Activated naive CD4-positive, alpha-beta T cell treated with anti-CD3 and anti-CD28 coated beads for 36 hours (primary cell): ENCODE data around the gene UGGT1. TPM values are rescaled to one million over a fixed set of nuclear protein-coding genes. Genes with fewer than 3 reads are reported as not detected.
A peak's percentile ranks its signal among the peaks of the same experiment; 100 is the strongest.

Experiments used
- CTCF ChIA-PET: fragments of 350-600 bp; sonication (Branson Sonifier 250); formaldehyde crosslinking; loops from one replicate; lab custom pipeline; 2021; ENCODE audit warnings: antibody characterized with exemption; lab: Charles Lee
- DNase-seq: peaks from one replicate; pipeline ENCODE4 v3.0.0-alpha.2; 2020
- H3K27ac Mint-ChIP-seq: one replicate; pipeline ENCODE4 v1.8.0; 2021; ENCODE audit warnings: mild to moderate bottlenecking, mixed read lengths
- H3K27me3 Mint-ChIP-seq: one replicate; pipeline ENCODE4 v1.8.0; 2021; ENCODE audit warnings: low read depth, mixed read lengths
- H3K36me3 Mint-ChIP-seq: one replicate; pipeline ENCODE4 v1.8.0; 2021; ENCODE audit warnings: low read depth, mixed read lengths
- H3K4me1 Mint-ChIP-seq: one replicate; pipeline ENCODE4 v1.8.0; 2021; ENCODE audit warnings: low read depth, mixed read lengths
- H3K4me3 Mint-ChIP-seq: one replicate; pipeline ENCODE4 v1.8.0; 2021; ENCODE audit warnings: mild to moderate bottlenecking, moderate library complexity, mixed read lengths
- H3K9me3 Mint-ChIP-seq: one replicate; pipeline ENCODE4 v1.8.0; 2021; ENCODE audit warnings: mixed read lengths
- intact Hi-C: fragments of 100-400 bp; cut with micrococcal nuclease; formaldehyde crosslinking; loops from one replicate; pipeline ENCODE4 v1.15.1; 2023
- total RNA-seq, 2 experiments: library from RNA; stranded (reverse); gene quantifications; one replicate each; pipeline ENCODE4 v1.2.3, GENCODE V29; 2021

Gene UGGT1
- total RNA-seq, 2 experiments from 2014 or later: 37.3 to 40.1 TPM

DNA sequence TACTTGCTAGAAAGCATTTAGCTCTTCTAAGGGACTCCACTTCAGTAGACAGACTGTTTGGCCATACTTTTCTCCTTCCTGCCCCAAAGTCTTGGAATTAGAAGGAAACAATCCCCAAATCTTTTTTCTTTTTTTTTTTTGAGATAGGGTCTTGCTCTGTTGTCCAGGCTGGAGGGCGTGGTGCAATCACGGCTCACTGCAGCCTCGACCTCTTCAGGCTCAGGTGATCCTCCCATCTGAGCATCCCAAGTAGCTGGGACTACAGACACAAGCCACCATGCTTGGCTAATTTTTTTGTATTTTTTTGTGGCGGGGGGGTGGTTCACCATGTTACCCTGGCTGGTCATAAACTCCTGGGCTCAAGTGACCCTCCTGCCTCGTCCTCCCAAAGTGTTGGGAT is 6.2 kb upstream of the UGGT1 start:
- Mint-ChIP-seq H3K36me3 (no peaks in the 10 kb centered on the region), H3K27ac (no peak overlapping the region), H3K9me3 (no peaks in the 10 kb centered on the region), H3K4me1 (peaks cover 4% of the 10 kb centered on the region), H3K27me3 (peaks cover 2% of the 10 kb centered on the region), H3K4me3 (no peak overlapping the region)
- CTCF ChIA-PET: no interaction called here
- intact Hi-C loops: no loop called here
- DNase-seq: no peak

DNA sequence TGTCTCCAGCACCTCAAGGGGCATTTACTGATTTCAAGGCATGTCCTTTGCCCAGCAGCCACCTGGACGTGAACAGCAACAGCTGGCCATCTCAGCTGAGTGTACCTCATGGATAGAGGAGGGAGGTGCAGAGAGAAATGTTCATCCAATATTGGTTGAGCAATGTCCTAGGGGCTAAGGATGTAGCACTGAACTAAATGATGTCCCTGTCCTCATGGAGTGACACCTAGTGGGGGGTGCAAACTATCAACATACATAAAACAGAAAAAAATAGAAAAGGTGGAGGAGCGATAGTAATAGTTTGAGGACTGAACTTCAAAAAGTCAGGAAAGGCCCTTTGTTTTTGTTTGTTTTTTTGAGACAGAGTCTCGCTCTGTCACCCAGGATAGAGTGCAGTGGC is 4.8 kb upstream of the UGGT1 start:
- H3K27ac Mint-ChIP-seq: no peak overlapping the region
- H3K4me1 Mint-ChIP-seq: peaks cover 8% of the 10 kb centered on the region
- intact Hi-C loops: no loop called here
- H3K36me3 Mint-ChIP-seq: peaks cover 4% of the 10 kb centered on the region
- DNase-seq: no peak
- no peak overlapping the region for H3K4me3 Mint-ChIP-seq
- no peaks in the 10 kb centered on the region for H3K9me3 Mint-ChIP-seq
- peaks cover 2% of the 10 kb centered on the region for H3K27me3 Mint-ChIP-seq
- CTCF ChIA-PET: no interaction called here

DNA sequence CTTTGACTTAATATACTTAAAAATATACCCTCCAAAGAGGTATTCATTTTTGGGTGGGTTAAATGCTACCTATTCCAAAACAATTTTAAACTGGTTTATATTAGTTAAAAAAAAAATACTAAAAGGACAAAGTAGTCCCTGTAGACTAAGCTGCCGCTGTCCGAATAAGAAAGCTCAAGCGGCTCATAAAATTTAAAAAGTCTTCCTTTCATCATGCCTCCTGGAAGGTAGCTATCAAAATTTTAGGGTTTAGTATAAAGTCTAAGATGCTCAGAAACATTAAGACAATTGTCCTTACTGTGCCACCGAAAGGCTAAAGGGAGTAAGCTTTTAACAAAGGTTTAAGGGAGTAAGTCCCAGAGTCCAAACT is 440 bp upstream of the UGGT1 start:
- Mint-ChIP-seq H3K4me1 (peaks cover 38% of the 10 kb centered on the region), H3K9me3 (no peaks in the 10 kb centered on the region), H3K4me3 (peak overlapping the region; percentile 90), H3K27ac (peak overlapping the region; percentile 86), H3K36me3 (peaks cover 4% of the 10 kb centered on the region), H3K27me3 (no peaks in the 10 kb centered on the region)
- no peak for DNase-seq
- intact Hi-C loops: loop anchor here (2.0 to 5.0 kb wide), 3 partner anchors 204 to 563 kb away; partner anchors contain the start of genes HS6ST1 and IWS1
- CTCF ChIA-PET: interaction anchor here (0.7 kb wide), 1 partner anchor 28 kb away, joined by 3 read pairs; no protein-coding TSS in a partner anchor

DNA sequence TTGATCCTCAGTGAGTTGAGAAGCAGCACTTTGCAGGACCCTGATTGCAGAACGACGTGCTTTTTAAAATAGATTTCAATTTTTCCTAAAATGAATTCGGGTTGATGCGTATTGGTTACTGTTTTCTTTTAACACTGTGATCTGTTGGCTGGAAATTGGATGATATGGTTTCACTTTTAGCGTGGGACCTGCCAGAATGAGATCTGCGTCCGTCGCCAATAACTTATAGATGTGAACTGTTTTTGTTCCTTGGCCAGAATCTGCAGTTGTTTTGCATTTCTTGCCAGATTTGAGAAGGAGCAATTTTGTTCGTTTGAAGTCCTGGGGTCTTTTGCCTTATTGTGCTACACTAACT is 703 bp downstream of the UGGT1 start:
- Mint-ChIP-seq H3K9me3 (no peaks in the 10 kb centered on the region), H3K4me3 (peak overlapping the region; percentile 90), H3K27me3 (no peaks in the 10 kb centered on the region), H3K27ac (peak overlapping the region; percentile 86), H3K36me3 (peaks cover 5% of the 10 kb centered on the region), H3K4me1 (peaks cover 47% of the 10 kb centered on the region)
- intact Hi-C loops: loop anchor here (1.0 to 5.0 kb wide), 8 partner anchors 63 to 564 kb away; partner anchors contain the start of genes HS6ST1, IWS1, POLR2D and SAP130
- peak; percentile 12 for DNase-seq
- CTCF ChIA-PET: interaction anchor here (0.6 kb wide), 1 partner anchor 442 kb away, joined by 3 read pairs; no protein-coding TSS in a partner anchor

DNA sequence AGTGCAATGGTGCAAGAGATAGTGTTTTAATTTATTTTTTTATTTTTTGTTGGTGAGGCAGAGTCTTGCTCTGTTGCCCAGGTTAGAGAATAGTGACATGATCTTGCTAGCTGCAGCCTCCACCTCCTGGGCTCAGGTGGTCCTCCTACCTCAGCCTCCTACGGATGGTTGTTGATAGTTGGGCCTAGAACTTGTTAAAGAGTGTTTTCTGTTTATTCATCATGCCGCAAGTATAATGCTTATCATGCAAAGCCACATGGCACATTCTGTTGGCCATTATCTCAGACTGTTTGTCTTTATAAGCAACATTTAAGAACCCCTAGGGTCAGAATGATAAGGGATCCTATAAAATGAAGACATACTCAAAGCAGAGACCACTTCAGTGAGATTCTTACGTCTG is 1.7 kb downstream of the UGGT1 start:
- Mint-ChIP-seq H3K27me3 (no peaks in the 10 kb centered on the region), H3K27ac (no peak overlapping the region), H3K36me3 (peaks cover 7% of the 10 kb centered on the region), H3K9me3 (no peaks in the 10 kb centered on the region), H3K4me1 (peaks cover 47% of the 10 kb centered on the region), H3K4me3 (peak overlapping the region; percentile 38)
- no peak for DNase-seq
- intact Hi-C loops: loop anchor here (5.0 kb wide), 1 partner anchor 565 kb away; the partner anchor contains the start of gene IWS1
- CTCF ChIA-PET: no interaction called here

DNA sequence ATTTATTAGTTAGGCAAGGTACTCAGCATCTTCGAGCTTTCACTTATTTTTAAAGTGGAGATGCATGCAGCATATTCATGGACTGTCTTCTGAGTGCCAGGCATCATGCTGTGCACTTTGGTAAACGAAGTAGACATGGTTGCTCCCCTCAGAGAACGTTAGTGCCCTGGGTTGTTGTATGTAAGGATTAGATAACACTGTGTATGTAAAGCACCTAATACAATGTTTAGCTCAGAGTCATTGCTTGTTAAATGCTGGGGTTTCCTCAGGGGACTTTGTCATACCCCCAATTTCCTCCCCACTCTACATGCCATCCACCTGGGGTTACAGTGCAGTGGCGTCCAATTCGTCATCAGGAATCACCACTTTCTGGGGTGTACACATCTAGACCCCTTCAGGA is 2.8 kb downstream of the UGGT1 start:
- no peak for DNase-seq
- no peaks in the 10 kb centered on the region for H3K27me3 Mint-ChIP-seq
- H3K4me3 Mint-ChIP-seq: no peak overlapping the region
- CTCF ChIA-PET: no interaction called here
- intact Hi-C loops: loop anchor here (5.0 kb wide), 1 partner anchor 566 kb away; the partner anchor contains the start of gene IWS1
- H3K27ac Mint-ChIP-seq: no peak overlapping the region
- peaks cover 47% of the 10 kb centered on the region for H3K4me1 Mint-ChIP-seq
- peaks cover 10% of the 10 kb centered on the region for H3K36me3 Mint-ChIP-seq
- H3K9me3 Mint-ChIP-seq: no peaks in the 10 kb centered on the region

DNA sequence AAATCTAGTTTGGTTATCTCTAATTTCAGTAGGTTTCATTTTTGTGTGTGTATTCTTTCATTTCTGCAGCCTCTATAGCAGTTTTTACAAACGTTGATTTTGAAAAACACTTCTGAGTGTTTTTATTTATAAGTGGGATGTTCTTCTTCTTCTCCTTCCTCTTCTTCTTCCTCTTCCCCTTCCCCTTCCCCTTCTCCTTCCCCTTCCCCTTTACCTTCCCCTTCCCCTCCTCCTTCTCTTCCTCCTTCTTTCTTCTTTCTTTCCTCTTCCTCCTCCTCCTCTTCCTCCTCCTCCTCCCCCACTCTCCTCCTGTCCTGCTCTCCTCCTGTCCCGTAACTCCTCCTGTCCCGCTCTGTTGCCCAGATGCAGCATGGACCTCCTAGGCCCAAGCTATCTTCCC is 4.2 kb downstream of the UGGT1 start:
- intact Hi-C loops: no loop called here
- no peak for DNase-seq
- Mint-ChIP-seq H3K36me3 (peaks cover 18% of the 10 kb centered on the region), H3K4me1 (peaks cover 39% of the 10 kb centered on the region), H3K9me3 (no peaks in the 10 kb centered on the region), H3K4me3 (no peak overlapping the region), H3K27ac (peak overlapping the region; percentile 4), H3K27me3 (no peaks in the 10 kb centered on the region)
- CTCF ChIA-PET: interaction anchor here (0.6 to 0.7 kb wide), 2 partner anchors 33 to 34 kb away, joined by 3 to 4 read pairs; no protein-coding TSS in a partner anchor

DNA sequence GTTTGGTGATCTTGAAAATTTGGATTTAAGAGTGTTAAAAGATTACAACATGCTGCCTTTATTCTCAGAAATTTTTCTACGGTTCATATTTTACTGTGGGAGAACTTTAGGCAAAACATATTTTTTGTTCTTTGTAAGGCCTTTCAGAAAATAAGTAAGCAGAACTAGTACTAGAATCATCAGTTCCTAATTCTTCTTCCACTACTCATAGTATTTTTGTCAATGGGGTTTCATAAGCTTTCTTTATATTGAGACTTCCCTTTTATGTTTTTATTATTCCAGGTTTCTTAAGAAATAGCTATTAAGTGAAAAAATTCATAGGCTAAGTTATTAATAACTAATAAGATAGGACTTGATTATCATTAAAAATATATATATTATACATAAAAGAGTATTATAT is 12.4 kb downstream of the UGGT1 start:
- H3K27ac Mint-ChIP-seq: no peak overlapping the region
- H3K27me3 Mint-ChIP-seq: no peaks in the 10 kb centered on the region
- CTCF ChIA-PET: no interaction called here
- H3K36me3 Mint-ChIP-seq: peaks cover 31% of the 10 kb centered on the region
- peaks cover 10% of the 10 kb centered on the region for H3K4me1 Mint-ChIP-seq
- no peak for DNase-seq
- intact Hi-C loops: no loop called here
- no peak overlapping the region for H3K4me3 Mint-ChIP-seq
- H3K9me3 Mint-ChIP-seq: no peaks in the 10 kb centered on the region

DNA sequence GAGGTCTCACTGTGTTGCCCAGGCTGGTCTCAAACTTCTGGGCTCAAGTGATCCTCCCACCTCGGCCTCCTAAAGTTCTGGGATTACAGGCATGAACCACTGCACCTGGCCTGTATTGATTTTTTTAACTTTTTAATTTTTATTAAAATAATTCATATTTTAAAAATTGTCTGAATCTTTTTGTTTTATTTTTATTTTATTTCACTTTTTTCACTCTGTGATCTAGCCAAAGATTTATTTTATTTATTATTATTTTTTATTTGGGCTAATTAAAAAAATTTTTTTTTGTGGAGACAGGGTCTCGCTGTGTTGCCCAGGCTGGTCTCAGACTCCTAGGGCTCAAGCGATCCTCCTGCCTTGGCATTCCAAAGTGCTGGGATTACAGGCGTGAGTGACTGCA is 14.1 kb downstream of the UGGT1 start:
- no peak overlapping the region for H3K4me3 Mint-ChIP-seq
- intact Hi-C loops: no loop called here
- no peak for DNase-seq
- peaks cover 25% of the 10 kb centered on the region for H3K36me3 Mint-ChIP-seq
- H3K27me3 Mint-ChIP-seq: no peaks in the 10 kb centered on the region
- H3K27ac Mint-ChIP-seq: no peak overlapping the region
- peaks cover 10% of the 10 kb centered on the region for H3K4me1 Mint-ChIP-seq
- no peaks in the 10 kb centered on the region for H3K9me3 Mint-ChIP-seq
- CTCF ChIA-PET: no interaction called here

DNA sequence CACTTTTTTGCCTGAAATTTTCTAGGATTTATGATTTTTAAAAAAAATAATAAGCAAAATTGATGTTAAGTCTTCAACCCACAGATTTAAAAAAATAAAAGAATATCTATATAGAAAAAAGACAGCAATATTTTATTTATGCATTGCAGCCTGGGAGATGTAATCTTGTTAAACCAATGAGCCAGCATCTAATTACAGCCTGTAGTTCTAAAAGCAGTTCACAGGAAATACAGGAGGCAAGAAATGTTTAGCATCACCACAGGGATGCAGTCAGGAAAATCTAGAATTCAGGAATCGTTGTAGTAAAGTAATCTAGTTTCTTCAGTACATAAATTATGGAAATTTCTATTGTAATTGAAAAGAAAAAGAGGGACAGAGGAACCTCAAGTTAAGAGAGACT is 17.2 kb downstream of the UGGT1 start:
- DNase-seq: no peak
- Mint-ChIP-seq H3K4me1 (peaks cover 7% of the 10 kb centered on the region), H3K27me3 (no peaks in the 10 kb centered on the region), H3K9me3 (no peaks in the 10 kb centered on the region), H3K36me3 (peaks cover 23% of the 10 kb centered on the region), H3K27ac (no peak overlapping the region), H3K4me3 (no peak overlapping the region)
- intact Hi-C loops: no loop called here
- CTCF ChIA-PET: no interaction called here

DNA sequence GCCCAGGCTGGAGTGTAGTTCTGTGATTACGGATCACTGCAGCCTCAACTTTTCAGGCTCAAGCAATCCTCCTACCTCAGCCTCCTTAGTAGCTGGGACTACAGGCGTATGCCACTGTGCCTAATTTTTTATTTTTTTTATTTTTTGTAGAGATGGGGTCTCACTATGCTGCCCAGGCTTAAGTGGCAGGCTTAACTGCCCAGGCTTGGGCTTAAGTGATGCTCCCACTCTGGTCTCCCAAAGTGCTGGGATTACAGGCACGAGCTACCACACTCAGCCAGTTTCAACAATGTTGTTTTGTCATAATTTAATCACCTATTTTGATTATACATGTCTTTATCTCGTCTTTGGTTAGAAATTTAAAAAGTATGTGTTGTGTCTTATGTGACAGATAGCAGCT is 18.2 kb downstream of the UGGT1 start:
- no peak for DNase-seq
- Mint-ChIP-seq H3K36me3 (peaks cover 19% of the 10 kb centered on the region), H3K27me3 (no peaks in the 10 kb centered on the region), H3K4me1 (peaks cover 1% of the 10 kb centered on the region), H3K9me3 (no peaks in the 10 kb centered on the region), H3K4me3 (no peak overlapping the region), H3K27ac (no peak overlapping the region)
- CTCF ChIA-PET: no interaction called here
- intact Hi-C loops: no loop called here

DNA sequence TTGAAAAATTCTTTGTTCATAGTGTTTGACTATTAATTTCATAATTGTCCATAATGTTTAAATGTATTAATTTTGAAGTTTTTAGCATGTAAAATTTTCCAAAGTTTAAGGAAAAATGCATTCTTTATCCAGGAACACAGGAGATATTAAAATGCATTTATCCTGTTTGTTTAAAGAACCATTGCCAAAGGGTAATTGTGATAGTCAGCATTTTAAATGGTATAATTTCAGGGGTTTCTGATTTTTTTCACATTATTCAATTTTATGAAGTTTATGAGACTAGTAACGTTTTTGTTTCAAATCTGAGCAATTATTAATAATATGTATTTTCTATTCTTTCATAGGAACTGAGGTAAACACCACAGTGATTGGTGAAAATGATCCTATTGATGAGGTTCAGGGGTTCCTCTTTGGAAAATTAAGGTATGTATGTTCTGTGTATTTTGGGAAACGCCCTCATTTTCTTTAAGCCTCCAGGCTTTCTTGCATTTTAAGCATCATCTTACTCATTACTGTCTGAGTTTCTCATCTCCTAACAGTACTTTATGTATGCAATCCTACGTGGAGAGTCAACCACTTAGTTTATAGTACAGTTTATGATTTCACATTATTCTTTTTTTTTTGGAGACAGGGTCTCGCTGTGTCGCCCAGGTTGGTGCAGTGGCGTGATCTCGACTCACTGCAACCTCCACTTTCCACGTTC is 25.1 kb downstream of the UGGT1 start:
- H3K4me1 Mint-ChIP-seq: no peaks in the 10 kb centered on the region
- peaks cover 24% of the 10 kb centered on the region for H3K36me3 Mint-ChIP-seq
- H3K4me3 Mint-ChIP-seq: no peak overlapping the region
- no peak overlapping the region for H3K27ac Mint-ChIP-seq
- no peaks in the 10 kb centered on the region for H3K27me3 Mint-ChIP-seq
- intact Hi-C loops: no loop called here
- CTCF ChIA-PET: no interaction called here
- no peak for DNase-seq
- no peaks in the 10 kb centered on the region for H3K9me3 Mint-ChIP-seq

DNA sequence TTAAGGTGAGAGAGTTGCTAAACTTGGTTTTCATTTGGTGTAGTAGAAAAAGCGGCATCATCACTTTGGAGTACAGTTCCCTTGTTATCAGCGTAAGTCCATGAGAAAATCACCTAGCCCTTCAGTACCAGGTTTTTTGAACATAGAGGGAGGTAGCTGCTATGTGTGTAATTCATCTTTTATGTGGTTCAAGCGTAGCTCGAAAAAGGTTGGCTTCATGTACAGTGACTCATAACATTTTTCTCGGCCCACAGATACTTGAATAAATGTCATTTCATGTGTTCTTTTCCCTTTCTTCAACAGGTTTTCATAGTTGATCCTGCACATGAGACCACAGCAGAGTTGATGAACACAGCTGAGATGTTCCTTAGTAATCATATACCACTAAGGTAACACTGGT is 43.6 kb downstream of the UGGT1 start:
- Mint-ChIP-seq H3K27me3 (no peaks in the 10 kb centered on the region), H3K4me1 (peaks cover 4% of the 10 kb centered on the region), H3K27ac (no peak overlapping the region), H3K36me3 (peaks cover 52% of the 10 kb centered on the region), H3K9me3 (no peaks in the 10 kb centered on the region), H3K4me3 (no peak overlapping the region)
- intact Hi-C loops: no loop called here
- CTCF ChIA-PET: no interaction called here
- DNase-seq: no peak
